ENCODE results near the gene KRTAP10-7.
"Not testable (repeated sequence)": the region's sequence is repeated elsewhere in the genome, so short reads cannot be mapped to it uniquely, and the experiment has no call there.

The KRTAP10-7 gene

DNA sequence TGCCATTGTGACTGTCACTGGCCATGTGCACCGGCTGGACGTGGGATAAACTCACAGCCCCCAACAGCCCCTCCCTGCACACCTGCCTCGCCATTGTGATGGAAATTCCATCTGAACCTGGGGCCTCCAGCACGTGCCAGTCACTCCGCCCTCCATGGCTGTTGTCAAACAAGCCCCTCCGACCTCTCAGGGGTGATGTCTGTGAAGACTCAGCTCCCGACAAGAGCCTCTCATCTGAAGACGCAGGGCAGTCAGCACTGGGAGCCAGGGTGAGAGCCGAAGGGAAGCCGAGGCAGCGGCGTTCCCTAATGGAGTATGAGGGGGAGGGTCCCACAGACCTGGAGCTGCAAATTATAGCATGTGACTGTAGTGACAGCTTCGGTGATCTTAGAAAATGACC, 47.7 kb upstream of the KRTAP10-7 start:
- Histone ChIP-seq H3K36me3 (ENCODE audit: insufficient read depth) (no peaks in the 10 kb centered on the region), H3K9ac (no peak overlapping the region), H3K4me3 (IDR thresholded peaks at IDR 0.05; ENCODE audit: insufficient read depth, low read depth, low read length) (no peak overlapping the region), H2AFZ (ENCODE audit: low read depth) (no peak overlapping the region), H3K79me2 (ENCODE audit: insufficient read depth, low read depth) (no peaks in the 10 kb centered on the region), H3K4me2 (no peak overlapping the region), H3K4me1 (ENCODE audit: low read depth, poor library complexity, severe bottlenecking) (no peaks in the 10 kb centered on the region), H3K27me3 (ENCODE audit: insufficient read depth, low read depth) (peaks cover 70% of the 10 kb centered on the region), H3K27ac (no peak overlapping the region), H4K20me1 (ENCODE audit: insufficient read depth) (no peaks in the 10 kb centered on the region)
- TF ChIP-seq, protein P1, sequence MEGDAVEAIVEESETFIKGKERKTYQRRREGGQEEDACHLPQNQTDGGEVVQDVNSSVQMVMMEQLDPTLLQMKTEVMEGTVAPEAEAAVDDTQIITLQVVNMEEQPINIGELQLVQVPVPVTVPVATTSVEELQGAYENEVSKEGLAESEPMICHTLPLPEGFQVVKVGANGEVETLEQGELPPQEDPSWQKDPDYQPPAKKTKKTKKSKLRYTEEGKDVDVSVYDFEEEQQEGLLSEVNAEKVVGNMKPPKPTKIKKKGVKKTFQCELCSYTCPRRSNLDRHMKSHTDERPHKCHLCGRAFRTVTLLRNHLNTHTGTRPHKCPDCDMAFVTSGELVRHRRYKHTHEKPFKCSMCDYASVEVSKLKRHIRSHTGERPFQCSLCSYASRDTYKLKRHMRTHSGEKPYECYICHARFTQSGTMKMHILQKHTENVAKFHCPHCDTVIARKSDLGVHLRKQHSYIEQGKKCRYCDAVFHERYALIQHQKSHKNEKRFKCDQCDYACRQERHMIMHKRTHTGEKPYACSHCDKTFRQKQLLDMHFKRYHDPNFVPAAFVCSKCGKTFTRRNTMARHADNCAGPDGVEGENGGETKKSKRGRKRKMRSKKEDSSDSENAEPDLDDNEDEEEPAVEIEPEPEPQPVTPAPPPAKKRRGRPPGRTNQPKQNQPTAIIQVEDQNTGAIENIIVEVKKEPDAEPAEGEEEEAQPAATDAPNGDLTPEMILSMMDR (conservative IDR thresholded peaks at IDR 0.05; ENCODE audit: low read depth, low read length), result no peak

DNA sequence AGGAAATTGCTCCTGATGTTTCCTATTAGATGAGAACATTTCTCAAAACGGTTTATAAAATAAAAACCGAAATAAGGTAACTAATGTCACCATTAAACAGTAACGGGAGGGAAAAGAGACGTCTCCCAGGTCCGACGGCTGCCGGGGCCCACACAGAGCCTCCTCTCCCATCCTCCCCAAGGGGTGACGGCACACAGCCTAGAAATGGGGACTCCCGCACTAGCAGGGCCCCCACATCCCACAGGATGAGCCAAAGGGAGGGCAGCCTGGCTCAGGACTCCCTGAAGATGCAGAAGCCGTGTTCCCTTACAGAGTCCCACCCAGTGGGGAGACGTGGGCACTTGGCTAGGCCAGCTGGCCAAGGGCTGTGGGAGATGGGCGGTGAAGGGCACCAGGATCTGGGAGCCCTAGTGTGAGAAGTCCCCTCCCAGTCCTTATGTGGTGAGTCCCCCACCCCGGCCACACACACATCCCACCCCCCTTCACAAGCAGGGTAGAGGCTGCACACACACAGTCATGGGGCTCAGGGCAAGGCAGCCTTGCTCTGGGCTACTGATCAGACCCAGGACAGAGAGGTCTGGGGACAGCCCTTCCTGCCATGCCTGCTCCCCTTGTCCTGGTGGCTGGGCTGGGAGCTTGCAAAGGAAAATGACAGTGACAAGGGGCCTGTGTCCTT, 45.1 kb upstream of the KRTAP10-7 start:
- Histone ChIP-seq H3K36me3 (ENCODE audit: insufficient read depth) (no peaks in the 10 kb centered on the region), H4K20me1 (ENCODE audit: insufficient read depth) (no peaks in the 10 kb centered on the region), H3K4me1 (ENCODE audit: low read depth, poor library complexity, severe bottlenecking) (no peaks in the 10 kb centered on the region), H3K27ac (no peak overlapping the region), H3K79me2 (ENCODE audit: insufficient read depth, low read depth) (no peaks in the 10 kb centered on the region), H3K27me3 (ENCODE audit: insufficient read depth, low read depth) (peaks cover 67% of the 10 kb centered on the region), H3K9ac (no peak overlapping the region), H2AFZ (ENCODE audit: low read depth) (no peak overlapping the region), H3K4me2 (no peak overlapping the region), H3K4me3 (IDR thresholded peaks at IDR 0.05; ENCODE audit: insufficient read depth, low read depth, low read length) (no peak overlapping the region)
- TF ChIP-seq, protein P1 (conservative IDR thresholded peaks at IDR 0.05; ENCODE audit: low read depth, low read length), result no peak

DNA sequence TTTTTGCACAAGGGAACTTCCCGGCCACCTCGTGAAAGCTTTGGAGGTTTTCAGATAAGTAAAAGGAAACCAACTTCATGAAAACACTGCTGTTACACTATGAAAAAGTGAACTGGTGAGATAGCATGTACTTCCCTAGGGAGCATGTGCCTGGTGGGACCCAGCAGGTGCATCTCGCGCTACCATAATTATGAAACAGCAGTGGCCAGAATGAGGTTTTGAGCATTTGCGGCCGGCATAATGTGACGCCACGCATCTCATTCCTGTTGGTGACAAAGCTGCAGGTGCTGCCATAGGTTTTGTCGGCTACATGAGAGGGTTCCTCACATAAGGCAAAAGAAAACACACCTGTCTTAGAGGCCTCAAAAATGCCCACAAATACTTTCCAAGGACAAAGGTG, 43.5 kb upstream of the KRTAP10-7 start:
- Histone ChIP-seq H2AFZ (ENCODE audit: low read depth) (no peak overlapping the region), H3K4me2 (no peak overlapping the region), H3K27ac (no peak overlapping the region), H3K36me3 (ENCODE audit: insufficient read depth) (no peaks in the 10 kb centered on the region), H3K9ac (no peak overlapping the region), H3K27me3 (ENCODE audit: insufficient read depth, low read depth) (peaks cover 71% of the 10 kb centered on the region), H3K79me2 (ENCODE audit: insufficient read depth, low read depth) (no peaks in the 10 kb centered on the region), H3K4me1 (ENCODE audit: low read depth, poor library complexity, severe bottlenecking) (no peaks in the 10 kb centered on the region), H4K20me1 (ENCODE audit: insufficient read depth) (no peaks in the 10 kb centered on the region), H3K4me3 (IDR thresholded peaks at IDR 0.05; ENCODE audit: insufficient read depth, low read depth, low read length) (no peak overlapping the region)
- TF ChIP-seq, protein P1 (conservative IDR thresholded peaks at IDR 0.05; ENCODE audit: low read depth, low read length), result no peak

GRCh38 chr21:44557491-44558328, 42.7 kb upstream of the KRTAP10-7 start:
- no peak overlapping the region for H3K4me3 ChIP-seq (IDR thresholded peaks at IDR 0.05; ENCODE audit: insufficient read depth, low read depth, low read length)
- H3K79me2 ChIP-seq (ENCODE audit: insufficient read depth, low read depth), result no peaks in the 10 kb centered on the region
- no peak overlapping the region for H3K4me2 ChIP-seq
- no peak overlapping the region for H3K9ac ChIP-seq
- peaks cover 65% of the 10 kb centered on the region for H3K27me3 ChIP-seq (ENCODE audit: insufficient read depth, low read depth)
- no peak overlapping the region for H2AFZ ChIP-seq (ENCODE audit: low read depth)
- TF ChIP-seq, protein P1 (conservative IDR thresholded peaks at IDR 0.05; ENCODE audit: low read depth, low read length), result no peak
- H3K4me1 ChIP-seq (ENCODE audit: low read depth, poor library complexity, severe bottlenecking), result no peaks in the 10 kb centered on the region
- H3K27ac ChIP-seq, result no peak overlapping the region
- no peaks in the 10 kb centered on the region for H4K20me1 ChIP-seq (ENCODE audit: insufficient read depth)
- H3K36me3 ChIP-seq (ENCODE audit: insufficient read depth), result no peaks in the 10 kb centered on the region

DNA sequence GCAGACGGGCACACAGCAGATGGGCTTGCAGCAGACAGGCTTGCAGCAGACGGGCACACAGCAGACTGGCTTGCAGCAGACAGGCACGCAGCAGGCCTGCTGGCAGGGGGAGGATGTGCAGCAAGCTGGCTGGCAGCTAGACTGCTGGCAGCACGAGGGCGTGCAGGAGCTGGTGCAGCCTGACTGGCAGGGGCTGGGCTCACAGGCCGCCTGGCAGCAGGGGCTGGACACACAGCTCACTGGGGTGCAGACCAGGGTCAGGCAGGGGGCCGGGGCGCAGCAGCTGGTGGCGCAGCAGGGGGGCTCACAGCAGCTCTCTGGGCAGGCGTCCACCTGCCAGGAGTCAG, 42.1 kb upstream of the KRTAP10-7 start:
- not testable (repeated sequence) for H3K4me2 ChIP-seq; H3K79me2 ChIP-seq (ENCODE audit: insufficient read depth, low read depth); H3K4me1 ChIP-seq (ENCODE audit: low read depth, poor library complexity, severe bottlenecking); H4K20me1 ChIP-seq (ENCODE audit: insufficient read depth); H3K4me3 ChIP-seq (IDR thresholded peaks at IDR 0.05; ENCODE audit: insufficient read depth, low read depth, low read length); H2AFZ ChIP-seq (ENCODE audit: low read depth); H3K36me3 ChIP-seq (ENCODE audit: insufficient read depth); H3K9ac ChIP-seq; H3K27ac ChIP-seq
- H3K27me3 ChIP-seq (ENCODE audit: insufficient read depth, low read depth), result peaks cover 59% of the 10 kb centered on the region
